T-cell (primary cell): ENCODE results near the gene TP53I13. TPM values are rescaled to one million over a fixed set of nuclear protein-coding genes. Genes with fewer than 3 reads are reported as not detected.

Experiments used
- total RNA-seq, 35 experiments: library from RNA in 6 of 35; stranded (reverse) in 6 of 35; fragments of 120-200 nt in 1 of 35; gene quantifications; one replicate each; pipeline versions ENCODE4 v1.2.1 to v1.2.4 and lab custom pipeline; 2013 to 2026

TP53I13 gene
- total RNA-seq, 5 donors from 2014 or later (not counting 1 experiment from before 2014, with no cell fraction given) = 56.0 to 166 (median 128) TPM

Other genes starting within 250 kb of the TP53I13 start
- gene TAOK1, start 178.3 kb upstream of the TP53I13 start, total RNA-seq = 10 to 100 TPM; 57.7 to 63.4 (median 61.7) TPM
- gene ABHD15, start 1.7 kb upstream of the TP53I13 start, total RNA-seq = 10 to 100 TPM in 4 of 5 donors, 1 to 10 TPM in 1; 7.9 to 23.1 (median 16.5) TPM
- 10 to 100 TPM; 36.7 to 86.4 (median 71.8) TPM for gene GIT1, start 20.9 kb downstream of the TP53I13 start, total RNA-seq
- 1 to 10 TPM; 1.7 to 6.4 (median 4.1) TPM for gene ANKRD13B, start 24.4 kb downstream of the TP53I13 start, total RNA-seq
- gene CORO6, start 54.2 kb downstream of the TP53I13 start, total RNA-seq = 1 to 10 TPM; 2.4 to 4.1 (median 3.6) TPM